M059J (cell line): ENCODE data around the gene TBC1D21. TPM values are rescaled to one million over a fixed set of nuclear protein-coding genes. Genes with fewer than 3 reads are reported as not detected.

Experiments used
- DNase-seq: peaks from one replicate; pipeline ENCODE4 v3.0.0-alpha.2; 2012; ENCODE audit warnings: low read depth
- total RNA-seq: library from RNA; depleted of rRNA; stranded (reverse); fragments of >200 nt; shearing (Covaris generic); gene quantifications from 2 replicates; pipeline ENCODE4 v1.2.3, GENCODE V29; 2014

The TBC1D21 gene
- total RNA-seq, 1 experiment from 2014 or later: not detected

DNA sequence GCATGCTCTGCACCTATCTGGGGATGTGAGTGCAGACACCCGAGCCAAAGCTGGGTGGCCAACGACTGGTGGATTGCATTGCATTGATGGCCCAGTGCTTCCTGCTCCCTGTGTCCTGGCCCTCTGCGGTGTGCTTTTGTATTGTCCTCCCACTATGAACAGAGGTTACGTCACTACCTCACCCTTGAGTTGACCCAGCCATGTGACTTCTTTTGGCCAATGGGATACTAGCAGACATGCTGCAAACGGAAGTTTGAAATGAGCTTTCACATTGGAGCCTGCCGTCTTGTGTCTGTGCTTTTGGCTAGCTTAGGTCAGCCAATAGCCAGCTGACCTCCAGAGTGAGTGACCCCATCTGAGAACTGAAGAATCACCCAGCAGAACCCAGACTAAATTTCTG lies 15.3 kb upstream of the TBC1D21 start:
- no peak for DNase-seq

DNA sequence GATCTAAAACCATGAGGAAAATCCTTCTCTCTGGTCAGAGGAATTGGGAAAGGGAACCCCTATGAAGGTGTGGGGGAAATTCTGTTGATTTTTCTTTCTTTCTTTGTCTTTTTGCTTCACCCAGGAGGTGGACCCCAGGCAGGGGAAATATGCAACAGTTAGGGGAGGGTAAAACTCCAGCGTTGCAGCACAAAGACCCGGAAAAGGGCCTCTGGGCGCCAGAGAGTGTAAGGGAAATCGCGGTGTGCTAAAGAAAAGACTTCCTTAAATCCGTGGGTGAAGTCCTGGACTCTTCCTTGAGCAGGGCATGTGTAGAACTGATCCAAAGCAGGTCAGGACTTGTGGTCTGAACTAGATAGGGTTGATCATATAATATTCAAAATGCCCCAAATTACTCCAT lies 11.1 kb upstream of the TBC1D21 start:
- no peak for DNase-seq

DNA sequence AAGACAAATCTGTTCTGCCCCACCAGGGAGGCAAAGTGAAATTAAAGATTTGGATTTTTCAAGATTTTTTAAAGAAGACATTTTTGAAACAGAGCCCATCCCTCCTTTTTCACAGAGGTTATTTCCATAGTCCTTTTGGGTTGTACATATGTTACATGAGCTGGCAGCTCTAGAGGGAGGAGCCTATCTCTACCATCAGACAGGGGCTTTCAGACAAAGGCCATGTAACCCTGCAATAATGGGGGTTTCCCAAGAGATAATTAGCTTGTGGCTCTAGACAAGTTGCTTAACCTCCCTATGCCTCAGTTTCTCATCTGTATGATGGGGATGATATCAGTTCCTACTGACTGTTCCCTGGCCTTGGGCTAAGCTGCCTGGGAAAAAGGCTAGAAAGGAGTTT lies 8.0 kb upstream of the TBC1D21 start:
- DNase-seq: no peak

DNA sequence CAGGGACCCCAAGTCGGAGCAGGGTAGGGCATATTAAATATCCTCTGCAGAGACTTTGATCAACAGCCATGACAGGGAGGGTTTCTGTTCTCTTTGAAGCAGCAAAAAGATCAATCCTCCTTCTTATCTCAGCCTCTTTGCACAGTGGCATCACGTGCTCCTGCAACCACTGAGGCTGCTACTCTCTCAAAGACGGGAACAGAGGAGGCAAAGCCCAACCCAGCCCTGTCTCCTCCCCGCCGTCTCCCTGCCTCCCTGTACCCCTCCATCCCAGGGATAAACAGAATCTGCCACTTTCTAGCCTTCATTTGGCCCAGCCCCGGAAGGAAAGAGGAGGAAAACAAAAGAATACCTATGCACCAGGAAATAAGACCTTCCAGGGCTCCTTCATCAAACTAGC lies 7.5 kb upstream of the TBC1D21 start:
- DNase-seq: no peak

DNA sequence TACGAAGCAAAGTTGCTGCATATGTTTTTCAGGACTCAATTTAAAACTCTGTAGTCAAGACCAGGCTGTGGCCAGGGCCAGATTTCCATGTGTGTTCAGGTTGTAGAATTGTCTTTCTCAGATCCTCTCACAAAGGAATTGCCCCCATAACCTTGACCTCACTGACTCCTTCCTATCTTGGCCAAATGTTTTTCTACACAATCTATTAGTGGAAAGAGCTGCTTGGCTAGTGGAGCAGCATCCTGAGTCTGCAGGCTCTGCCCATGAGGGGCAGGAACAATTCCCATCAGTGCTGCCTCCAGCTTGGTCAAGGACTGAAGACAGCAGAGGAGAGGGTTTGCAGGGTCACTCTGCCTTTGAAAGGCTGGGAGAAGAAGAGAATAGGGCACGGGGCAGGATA lies 6.9 kb upstream of the TBC1D21 start:
- no peak for DNase-seq

DNA sequence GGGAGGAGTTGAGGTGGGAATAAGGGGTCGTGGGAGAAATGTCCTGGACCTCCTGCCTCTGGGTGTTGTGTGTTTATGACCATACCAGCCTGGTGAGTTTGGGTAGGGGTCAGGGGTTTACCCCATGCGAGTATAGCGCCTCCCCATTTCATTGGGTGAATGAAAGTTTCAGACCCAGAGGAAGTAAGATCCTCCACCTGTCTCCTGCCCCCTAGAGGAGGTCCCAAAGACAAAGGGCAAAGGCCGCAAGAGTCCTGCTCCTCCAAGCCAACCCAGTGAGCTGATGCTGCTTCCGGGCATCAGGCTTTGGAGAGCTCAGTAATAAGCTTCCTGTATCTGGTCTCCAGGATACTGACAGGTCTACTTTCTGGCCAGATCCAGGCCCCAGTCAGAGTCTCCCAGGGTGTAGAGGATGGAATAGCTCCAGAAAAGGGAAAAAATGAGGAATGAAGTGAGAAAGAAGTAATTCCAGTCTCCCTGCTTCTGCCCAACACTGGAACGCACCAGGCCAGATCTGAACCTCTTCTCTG lies 6.4 kb upstream of the TBC1D21 start:
- DNase-seq: no peak

DNA sequence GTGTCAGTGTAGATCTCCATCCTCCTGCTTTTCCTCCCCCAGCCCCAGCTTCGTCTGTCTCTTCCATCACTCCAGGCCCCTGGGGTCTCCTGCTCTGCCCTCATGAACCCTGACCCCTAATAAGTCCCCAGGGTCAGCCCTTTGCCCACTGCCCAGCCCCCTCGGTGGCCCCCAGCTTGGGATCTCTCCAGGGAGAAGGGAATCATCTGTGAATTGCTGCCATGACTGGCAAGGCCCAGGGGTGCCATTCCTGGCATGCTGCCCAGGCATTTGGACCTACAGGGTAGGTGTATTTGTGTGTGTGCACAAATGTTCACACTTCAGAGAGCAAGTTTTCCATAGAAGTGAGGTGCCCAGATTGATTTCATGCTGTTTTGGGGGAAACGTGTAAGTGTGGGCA lies 5.9 kb upstream of the TBC1D21 start:
- DNase-seq: no peak

DNA sequence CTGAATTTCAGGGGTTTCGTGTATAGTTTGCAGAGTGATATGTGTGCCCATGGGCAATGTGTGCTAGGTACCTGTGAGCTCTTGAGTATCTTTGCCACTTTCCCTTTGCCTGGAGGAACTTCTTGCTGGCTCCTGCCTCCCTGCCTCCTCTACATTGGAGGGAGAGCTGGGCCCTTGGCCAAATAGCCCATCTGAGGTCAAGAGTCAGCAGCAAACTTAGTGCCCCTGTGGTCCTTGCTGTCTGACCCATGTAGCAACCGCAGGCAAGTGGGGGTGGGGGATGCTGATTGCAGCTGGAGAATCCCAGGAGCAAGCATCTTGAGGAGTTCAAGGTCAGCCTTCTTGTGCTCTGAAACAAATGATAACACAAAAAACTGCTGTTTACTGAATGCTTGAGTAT lies 5.4 kb upstream of the TBC1D21 start:
- DNase-seq: no peak

DNA sequence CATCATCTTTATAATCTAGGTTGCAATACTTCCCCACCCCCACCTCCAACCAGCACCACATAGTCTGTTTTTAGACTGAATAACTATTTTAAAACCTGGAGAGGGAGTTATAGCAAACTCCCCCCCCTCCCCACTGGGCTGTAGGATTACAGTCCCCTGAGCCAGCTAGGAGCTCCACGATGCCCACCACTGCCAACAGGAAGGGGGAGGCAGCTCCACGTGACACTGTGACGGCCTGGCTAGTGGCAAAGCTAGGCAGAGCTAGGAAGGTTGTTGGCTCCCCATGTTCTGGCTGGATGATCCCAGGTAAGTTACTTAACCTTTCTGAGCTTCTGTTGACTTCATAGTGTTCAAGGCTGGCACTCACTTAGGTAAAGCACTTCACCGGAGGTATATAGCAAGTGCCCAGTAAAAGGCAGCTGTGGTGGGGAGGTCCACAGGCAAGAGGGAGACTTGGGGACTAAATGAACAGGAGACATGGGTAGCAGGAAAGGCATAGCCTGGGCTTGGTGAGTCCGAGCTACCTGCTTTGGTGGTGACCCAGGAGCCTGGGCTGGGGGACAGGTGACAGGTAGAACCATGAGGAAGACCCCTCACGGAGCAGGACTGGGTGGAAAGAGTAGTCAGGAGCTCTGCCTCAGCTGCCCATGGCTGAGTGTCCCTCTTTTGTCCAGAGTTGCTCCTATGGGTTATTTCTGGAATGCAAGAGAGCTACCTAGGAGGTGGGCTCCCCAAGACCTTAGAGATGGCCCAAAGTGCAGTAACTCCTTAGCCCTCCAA lies 4.0 kb upstream of the TBC1D21 start:
- DNase-seq: no peak

DNA sequence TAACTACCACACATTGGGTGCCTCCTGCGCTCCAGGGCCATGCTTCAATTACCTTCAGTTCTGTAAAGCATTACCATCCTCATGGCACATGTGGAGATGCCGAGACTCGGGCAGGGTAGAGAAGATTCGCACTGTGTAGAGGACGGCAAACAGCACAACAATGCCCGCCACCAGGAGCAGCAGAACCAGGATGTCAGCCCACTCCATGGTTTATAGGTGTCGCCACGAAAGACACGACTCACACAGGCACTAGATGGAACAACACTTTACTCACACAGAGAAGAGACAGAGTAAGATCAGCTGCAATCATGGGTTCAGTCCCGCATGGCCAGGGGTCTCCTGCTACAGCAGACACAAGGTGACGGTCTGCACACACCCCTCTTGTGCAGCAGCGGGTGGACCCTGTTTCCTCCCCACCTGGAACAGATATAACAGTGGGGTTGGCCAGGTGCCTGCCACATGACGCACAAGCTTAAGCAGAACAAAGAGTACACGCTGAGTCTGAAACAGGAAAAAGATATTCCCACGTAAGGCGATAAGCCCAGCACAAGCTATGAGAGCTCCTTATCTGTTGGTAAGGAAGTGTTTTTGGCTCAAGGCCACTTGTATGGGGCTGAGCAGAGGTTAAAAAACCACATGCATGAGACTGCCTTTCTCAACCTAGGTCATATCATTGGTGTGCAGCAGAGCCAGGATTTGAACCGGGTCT lies 2.5 kb upstream of the TBC1D21 start:
- peak; percentile 8 for DNase-seq

DNA sequence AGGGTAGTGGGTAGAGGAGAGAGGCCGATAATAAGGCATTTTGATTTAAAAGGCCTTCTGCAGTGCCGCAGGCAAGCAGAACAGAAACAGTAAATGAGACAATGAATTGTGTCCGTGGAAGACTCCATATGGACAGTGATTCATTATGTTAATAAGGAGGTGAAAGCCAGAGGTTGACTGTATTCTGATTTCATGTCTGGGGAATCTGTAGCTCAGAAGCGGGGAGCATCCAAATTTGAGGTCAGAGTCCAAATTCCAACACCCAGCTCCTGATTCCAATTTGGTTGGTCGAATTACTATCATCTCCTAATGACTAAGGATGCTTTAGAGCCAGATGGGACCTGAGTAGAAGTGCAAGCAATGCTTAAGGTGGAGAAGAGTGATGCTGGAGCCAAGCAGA lies 1.0 kb upstream of the TBC1D21 start:
- DNase-seq: peak; percentile 37

DNA sequence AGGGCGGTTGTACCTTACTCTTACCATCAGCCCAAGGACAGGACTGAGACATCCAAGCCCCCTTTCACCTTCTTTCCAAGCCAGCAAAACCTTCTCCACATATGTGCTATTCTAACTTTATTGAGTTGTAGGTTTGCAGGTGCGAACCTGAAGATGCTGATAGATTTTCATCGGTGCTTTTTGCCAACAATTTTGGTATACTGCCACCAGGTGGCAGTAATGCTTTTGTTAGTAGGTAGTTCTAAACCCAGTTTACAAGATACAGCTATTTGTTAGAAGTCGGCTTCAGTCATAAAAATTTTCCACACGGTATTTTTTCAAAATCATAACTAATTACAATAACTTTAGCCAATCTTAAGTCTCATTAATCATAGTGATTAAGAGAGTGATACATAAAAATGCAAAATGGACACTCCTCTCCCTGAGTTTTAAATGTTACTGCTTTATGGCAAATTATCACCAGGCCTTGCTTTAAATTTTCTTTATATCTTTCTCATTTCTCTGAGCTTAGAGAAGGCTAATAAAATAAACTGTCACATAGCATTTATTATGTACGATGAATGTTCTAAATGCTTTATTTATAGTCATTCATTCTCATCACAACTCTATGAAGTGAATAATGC lies 636 bp downstream of the TBC1D21 start:
- DNase-seq: peak; percentile 60

DNA sequence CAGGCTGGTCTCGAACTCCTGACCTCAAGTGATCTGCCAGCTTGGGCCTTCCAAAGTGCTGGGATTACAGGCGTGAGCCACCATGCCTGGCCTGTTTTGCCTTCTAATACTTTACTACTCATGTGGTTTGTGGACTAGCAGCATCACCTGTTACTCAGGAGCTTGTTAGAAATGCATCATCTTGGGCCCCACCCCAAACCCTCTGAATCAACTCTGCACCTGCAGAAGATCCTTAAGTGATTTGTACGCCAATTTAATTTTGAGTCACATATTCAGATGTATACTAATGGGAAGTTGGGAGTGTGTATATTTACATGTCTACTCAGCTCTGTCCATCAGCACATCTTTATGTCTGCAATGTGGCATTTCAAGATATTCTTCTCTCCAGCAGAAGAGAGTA lies 6.1 kb downstream of the TBC1D21 start:
- DNase-seq: no peak

DNA sequence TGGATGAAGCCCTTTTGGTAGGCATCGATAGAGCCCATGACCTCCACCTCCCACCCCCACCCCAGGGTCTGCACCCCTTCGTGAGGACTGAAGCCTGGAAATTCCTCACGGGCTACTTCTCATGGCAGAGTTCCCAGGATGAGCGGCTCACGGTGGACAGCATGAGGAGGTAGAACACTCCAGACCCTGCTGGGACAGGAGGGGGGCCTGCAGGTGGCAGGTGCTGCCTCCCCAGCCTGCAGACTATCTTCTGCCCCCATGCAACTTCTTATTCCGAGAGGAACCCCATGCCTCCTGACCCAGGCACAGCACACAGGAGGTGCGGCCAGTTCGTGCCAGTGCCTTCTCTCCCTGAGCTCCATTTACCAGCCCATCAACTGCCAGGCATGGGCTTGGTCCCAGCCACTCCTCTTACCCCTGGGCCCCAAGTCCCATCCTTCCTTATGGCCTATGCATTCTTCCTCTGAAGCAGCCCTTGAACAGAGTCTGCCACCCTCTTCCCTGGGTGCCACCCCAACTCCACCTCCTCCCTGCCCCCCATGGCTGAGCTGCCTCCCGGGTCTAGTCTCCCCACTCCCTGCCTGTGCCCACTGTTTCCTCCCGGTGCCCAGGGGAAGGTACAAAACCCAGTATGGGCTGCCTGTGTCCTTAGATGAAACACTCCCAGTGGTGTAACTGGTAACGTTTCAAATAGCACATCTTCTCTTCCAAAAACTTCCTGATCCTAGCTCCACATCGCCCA lies 8.4 kb downstream of the TBC1D21 start:
- no peak for DNase-seq

DNA sequence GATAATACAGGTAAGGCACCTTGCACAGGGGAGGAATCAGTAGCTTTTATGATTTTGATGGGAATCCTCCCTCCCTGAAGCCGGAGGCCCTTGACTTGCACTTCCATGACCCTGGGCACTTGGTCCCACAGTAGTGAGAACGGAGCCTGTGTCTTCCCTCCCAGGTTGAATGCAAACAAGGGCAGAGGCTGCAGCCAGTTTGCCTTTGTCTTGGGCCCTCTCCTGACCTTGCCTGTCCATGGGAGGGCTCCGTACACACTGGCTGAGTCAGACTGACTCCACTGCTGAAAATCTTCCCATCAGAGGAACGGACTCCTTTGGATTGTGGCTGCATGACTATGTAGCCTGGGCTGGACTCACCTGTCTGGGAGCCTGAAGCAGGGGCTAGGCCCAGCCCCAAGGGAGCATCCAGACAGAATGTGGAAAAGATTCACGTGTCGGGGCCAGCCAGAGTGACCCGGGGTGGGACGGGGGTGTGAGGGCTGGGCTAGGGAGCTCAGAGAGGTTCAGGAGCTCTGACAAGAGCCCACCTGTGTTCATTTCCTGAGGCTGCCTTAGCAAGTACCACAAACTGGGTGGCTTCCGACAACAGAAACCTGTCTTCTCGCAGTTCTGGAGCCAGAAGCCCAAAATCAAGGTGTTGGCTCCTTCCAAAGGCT lies 9.5 kb downstream of the TBC1D21 start:
- DNase-seq: no peak

DNA sequence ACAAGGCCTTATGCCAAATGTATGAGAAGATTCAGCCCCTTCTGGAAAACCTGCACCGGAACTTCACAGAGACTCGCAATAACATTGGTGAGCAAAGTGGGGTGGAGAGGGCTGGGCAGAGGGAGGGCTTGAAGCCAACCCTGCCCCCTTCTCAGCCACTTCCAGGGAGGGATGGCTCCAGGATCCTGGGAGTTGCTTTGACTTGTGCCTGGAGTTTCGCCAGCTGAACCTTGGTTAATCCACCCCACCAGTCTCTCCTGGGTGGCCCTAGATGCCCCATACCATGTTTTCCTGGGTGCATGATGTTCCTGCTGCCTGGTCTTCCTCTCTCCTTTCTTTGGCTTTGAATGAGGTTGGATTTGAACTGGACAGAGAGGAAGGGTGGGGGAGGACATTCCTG lies 10.8 kb downstream of the TBC1D21 start:
- DNase-seq: no peak

DNA sequence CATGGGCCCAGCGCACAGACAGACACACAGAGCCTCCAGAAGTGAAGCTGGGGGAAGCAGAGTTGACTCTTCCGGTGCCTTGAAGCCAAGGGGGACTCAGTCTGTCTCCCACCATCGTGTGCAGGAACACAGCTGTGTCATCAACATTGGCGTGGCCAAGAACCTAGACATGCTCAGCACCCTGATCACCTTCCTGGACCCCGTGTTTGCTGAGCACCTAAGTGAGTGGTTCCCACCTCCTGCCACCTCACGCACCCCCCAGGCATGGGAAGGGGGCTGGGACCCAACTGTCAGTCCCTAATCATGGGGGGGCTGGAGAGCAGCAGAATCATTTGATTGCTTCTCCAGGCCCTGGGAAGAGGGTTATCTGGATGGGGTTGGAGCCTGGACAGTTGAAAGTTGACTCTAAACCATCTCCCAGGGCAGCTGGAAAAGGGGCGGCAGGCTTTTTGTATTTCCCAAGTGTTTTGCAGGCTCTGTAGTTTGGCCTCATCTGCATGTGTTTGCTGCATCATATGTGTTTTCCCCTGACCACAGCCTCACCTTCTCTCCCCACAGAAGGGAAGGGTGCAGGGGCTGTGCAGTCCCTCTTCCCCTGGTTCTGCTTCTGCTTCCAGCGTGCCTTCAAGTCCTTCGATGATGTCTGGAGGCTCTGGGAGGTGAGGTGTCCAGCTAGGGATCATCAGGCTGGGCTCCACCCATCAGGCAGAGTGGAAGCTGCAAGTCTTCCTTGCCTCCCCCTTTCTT lies 12.8 kb downstream of the TBC1D21 start:
- DNase-seq: no peak

DNA sequence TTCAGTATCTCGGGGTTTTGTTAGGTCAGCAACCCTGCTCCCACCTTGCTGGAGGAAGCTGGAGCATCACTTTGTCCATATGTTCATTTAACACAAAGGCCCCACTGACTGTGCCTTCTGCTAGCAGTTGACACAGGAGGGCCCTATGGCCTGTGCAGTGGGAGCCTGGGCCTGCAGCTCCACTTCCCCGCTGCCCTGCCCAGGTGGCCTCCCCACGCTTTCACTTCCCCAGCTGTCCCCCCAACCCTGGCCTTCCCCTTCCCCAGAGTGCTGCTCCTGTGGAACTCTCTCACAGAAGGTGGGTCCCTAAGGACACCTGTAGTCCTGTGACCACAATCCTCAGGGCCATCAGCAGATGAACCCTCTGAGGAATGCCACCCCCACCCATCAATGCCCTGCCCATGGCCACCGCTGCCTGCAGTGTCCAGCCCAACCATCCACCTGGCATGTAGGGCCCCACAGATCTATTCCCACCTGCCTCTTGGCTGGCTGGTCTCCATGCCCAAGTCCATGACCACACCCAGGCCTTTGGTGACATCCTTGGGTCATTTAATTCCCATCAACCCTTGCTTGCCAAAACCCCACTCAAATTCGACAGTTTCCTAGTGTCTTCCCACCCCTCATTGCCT lies 13.5 kb downstream of the TBC1D21 start:
- DNase-seq: no peak

DNA sequence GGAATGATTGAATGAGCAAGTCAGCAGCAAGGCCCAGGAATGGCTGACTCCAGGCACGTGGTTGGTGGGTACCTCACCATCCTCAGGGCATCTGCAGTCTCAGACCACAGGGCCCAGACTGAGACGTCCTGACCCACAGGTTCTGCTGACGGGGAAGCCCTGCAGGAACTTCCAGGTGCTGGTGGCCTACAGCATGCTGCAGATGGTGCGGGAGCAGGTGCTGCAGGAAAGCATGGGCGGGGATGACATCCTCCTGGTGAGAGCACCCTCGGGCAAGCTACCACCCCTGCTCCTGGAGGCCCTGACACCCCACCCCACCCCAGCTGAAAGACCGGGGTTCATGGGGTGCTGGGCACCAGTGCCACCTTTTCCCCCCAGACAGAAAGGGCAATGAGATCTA lies 14.1 kb downstream of the TBC1D21 start:
- DNase-seq: no peak
